SU-DHL-6 (cell line): Measurements from ENCODE around the gene MRPS6.

Experiments used
- EZH2phosphoT487 ChIP-seq: fragments of 200-600 bp; sonication (generic), shearing (Covaris generic); conservative IDR thresholded peaks from 2 replicates; pipeline ENCODE4 v1.6.1; 2018; ENCODE audit warnings: mild to moderate bottlenecking, antibody characterized with exemption, low read length, moderate library complexity, mixed read lengths
- TF ChIP-seq, protein P1 (sequence below): fragments of 200-600 bp; sonication (generic); IDR thresholded peaks from one replicate; pipeline ENCODE4 v1.5.1; 2017; ENCODE audit warnings: antibody characterized with exemption, mild to moderate bottlenecking, low read length, moderate library complexity; ENCODE audit not compliant: insufficient read depth, poor library complexity, severe bottlenecking

DNA sequence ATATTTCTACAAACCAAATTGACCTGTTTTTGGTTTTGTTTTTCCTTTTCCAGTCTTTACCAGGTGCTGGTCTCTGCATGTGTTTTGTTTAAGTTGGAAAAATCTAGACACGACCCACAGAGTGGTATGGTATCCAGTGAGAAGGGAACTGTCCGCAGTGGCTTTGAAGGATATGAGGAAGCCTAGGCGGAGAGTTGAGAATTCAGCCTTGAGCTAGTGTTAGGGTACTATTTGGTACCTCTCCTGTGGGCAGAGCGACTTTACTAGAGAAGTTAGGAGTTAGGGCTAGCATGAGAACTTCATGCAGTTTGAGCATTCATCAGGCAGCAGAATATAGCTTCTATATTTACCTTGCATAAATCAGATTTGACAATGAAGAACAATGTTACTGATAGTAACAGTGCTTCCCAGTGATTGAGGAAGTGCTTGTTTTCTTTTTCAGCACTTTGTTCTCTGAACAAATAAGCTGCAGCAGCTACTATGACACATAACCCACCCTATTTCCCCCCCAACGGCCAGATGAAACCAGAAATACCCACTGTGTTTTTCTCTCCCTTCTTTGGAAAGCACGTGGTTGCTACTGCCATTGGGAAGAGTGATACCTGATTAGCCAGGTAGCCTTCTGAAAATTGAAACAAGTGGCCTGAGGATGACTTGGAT is 19.0 kb downstream of the MRPS6 start:
- TF ChIP-seq, protein P1, sequence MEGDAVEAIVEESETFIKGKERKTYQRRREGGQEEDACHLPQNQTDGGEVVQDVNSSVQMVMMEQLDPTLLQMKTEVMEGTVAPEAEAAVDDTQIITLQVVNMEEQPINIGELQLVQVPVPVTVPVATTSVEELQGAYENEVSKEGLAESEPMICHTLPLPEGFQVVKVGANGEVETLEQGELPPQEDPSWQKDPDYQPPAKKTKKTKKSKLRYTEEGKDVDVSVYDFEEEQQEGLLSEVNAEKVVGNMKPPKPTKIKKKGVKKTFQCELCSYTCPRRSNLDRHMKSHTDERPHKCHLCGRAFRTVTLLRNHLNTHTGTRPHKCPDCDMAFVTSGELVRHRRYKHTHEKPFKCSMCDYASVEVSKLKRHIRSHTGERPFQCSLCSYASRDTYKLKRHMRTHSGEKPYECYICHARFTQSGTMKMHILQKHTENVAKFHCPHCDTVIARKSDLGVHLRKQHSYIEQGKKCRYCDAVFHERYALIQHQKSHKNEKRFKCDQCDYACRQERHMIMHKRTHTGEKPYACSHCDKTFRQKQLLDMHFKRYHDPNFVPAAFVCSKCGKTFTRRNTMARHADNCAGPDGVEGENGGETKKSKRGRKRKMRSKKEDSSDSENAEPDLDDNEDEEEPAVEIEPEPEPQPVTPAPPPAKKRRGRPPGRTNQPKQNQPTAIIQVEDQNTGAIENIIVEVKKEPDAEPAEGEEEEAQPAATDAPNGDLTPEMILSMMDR: no peak
- TF ChIP-seq EZH2phosphoT487: no peak
